PC-9 (cell line): ENCODE results near the gene KCTD2. TPM values are rescaled to one million over a fixed set of nuclear protein-coding genes. Genes with fewer than 3 reads are reported as not detected.

Source experiments
- BruUV-seq: library from RNA; stranded (reverse); fragments of 400-500 nt; replicated peaks from 2 replicates; lab custom pipeline; 2021; lab: Mats Ljungman, UMichigan
- CTCF ChIA-PET: fragments of 300-600 bp; sonication (Branson Sonifier 250); formaldehyde crosslinking; loops from one replicate; lab custom pipeline; 2022; ENCODE audit warnings: antibody characterized with exemption; lab: Charles Lee
- POLR2A ChIA-PET: fragments of 300-600 bp; sonication (Branson Sonifier 250); formaldehyde crosslinking; loops from one replicate; lab custom pipeline; 2022; ENCODE audit warnings: antibody characterized with exemption; ENCODE audit not compliant: unreplicated experiment; lab: Charles Lee
- DNase-seq, 2 experiments: peaks; one replicate each; pipeline versions ENCODE4 v3.0.0 to v3.0.0-alpha.2; 2015 to 2022; ENCODE audit warnings: mixed read lengths in 1 of 2
- H2AFZ ChIP-seq: fragments of 200-600 bp; sonication (generic); 2 replicates; pipeline ENCODE4 v1.8.1; 2017; ENCODE audit warnings: antibody characterized with exemption
- H3F3A ChIP-seq: fragments of 200-600 bp; sonication (generic); 2 replicates; pipeline ENCODE4 v1.8.1; 2017; ENCODE audit warnings: antibody characterized with exemption, mild to moderate bottlenecking, low read depth; ENCODE audit not compliant: insufficient read depth
- H3K27ac ChIP-seq: fragments of 200-600 bp; sonication (generic); 2 replicates; pipeline ENCODE4 v1.6.1; 2016; ENCODE audit warnings: mixed run types
- H3K27me3 ChIP-seq: fragments of 200-600 bp; sonication (generic); 2 replicates; pipeline ENCODE4 v1.6.1; 2016; ENCODE audit warnings: low read depth, mixed run types; ENCODE audit not compliant: insufficient read depth
- H3K36me3 ChIP-seq: fragments of 200-600 bp; sonication (generic); 2 replicates; pipeline ENCODE4 v1.6.1; 2016; ENCODE audit warnings: low read depth, mixed run types
- H3K4me1 ChIP-seq: fragments of 200-600 bp; sonication (generic); replicated peaks from 2 replicates; pipeline ENCODE4 v1.6.1; 2016; ENCODE audit warnings: mixed run types; ENCODE audit not compliant: insufficient read depth
- H3K4me2 ChIP-seq: fragments of 200-600 bp; sonication (generic); 2 replicates; pipeline ENCODE4 v1.6.1; 2017; ENCODE audit warnings: mixed run types
- H3K4me3 ChIP-seq: fragments of 200-600 bp; sonication (generic); 2 replicates; pipeline ENCODE4 v1.6.1; 2016; ENCODE audit warnings: mixed run types
- H3K79me2 ChIP-seq: fragments of 200-600 bp; sonication (generic); 2 replicates; pipeline ENCODE4 v1.6.1; 2017; ENCODE audit warnings: low read depth, mixed run types
- H3K9me2 ChIP-seq: fragments of 200-600 bp; sonication (generic); 2 replicates; pipeline ENCODE4 v1.8.1; 2017; ENCODE audit warnings: mild to moderate bottlenecking; ENCODE audit not compliant: insufficient read depth
- H3K9me3 ChIP-seq: fragments of 200-600 bp; sonication (generic); 2 replicates; pipeline ENCODE4 v1.8.1; 2016; ENCODE audit warnings: low read depth; ENCODE audit not compliant: insufficient read depth
- H4K20me1 ChIP-seq: fragments of 200-600 bp; sonication (generic); 2 replicates; pipeline ENCODE4 v1.8.1; 2017; ENCODE audit not compliant: insufficient read depth
- EZH2 ChIP-seq: fragments of 200-600 bp; sonication (generic); IDR thresholded peaks from 2 replicates; pipeline ENCODE4 v1.8.0; 2017; ENCODE audit warnings: antibody characterized with exemption, low read depth
- intact Hi-C: fragments of 100-400 bp; cut with micrococcal nuclease; formaldehyde crosslinking; loops from one replicate; pipeline ENCODE4 v1.10.0; 2022; ENCODE audit not compliant: unreplicated experiment
- total RNA-seq: library from RNA; stranded (reverse); gene quantifications from 2 replicates; pipeline ENCODE4 v1.2.3, GENCODE V29; 2021
- TF ChIP-seq, protein P1 (sequence below): fragments of 200-600 bp; sonication (generic); conservative IDR thresholded peaks from 2 replicates; pipeline ENCODE4 v1.6.1; 2017; ENCODE audit warnings: mixed run types, antibody characterized with exemption, mild to moderate bottlenecking, moderate library complexity

Gene KCTD2
- total RNA-seq, 1 experiment from 2014 or later, result 18.6 TPM

- CTCF ChIA-PET, result interaction anchor here (0.6 kb wide), 2 partner anchors 151 to 169 kb away, joined by 4 to 7 read pairs; no protein-coding TSS in a partner anchor
- H3F3A ChIP-seq, result peaks cover 63% of the 10 kb centered on the region
- DNase-seq, result no peak
- no peaks in the 10 kb centered on the region for H3K9me3 ChIP-seq
- no peaks in the 10 kb centered on the region for H3K27me3 ChIP-seq
- intact Hi-C loops, result loop anchor here (2.0 kb wide), 1 partner anchor 151 kb away; no protein-coding TSS in a partner anchor
- peaks cover 7% of the 10 kb centered on the region; the same call in 1 of the 2 replicates for H3K4me1 ChIP-seq
- H3K36me3 ChIP-seq, result peaks cover 4% of the 10 kb centered on the region; the same call in 1 of the 2 replicates
- peaks cover 35% of the 10 kb centered on the region for H3K79me2 ChIP-seq
- H2AFZ ChIP-seq, result no peak overlapping the region
- TF ChIP-seq, protein P1, sequence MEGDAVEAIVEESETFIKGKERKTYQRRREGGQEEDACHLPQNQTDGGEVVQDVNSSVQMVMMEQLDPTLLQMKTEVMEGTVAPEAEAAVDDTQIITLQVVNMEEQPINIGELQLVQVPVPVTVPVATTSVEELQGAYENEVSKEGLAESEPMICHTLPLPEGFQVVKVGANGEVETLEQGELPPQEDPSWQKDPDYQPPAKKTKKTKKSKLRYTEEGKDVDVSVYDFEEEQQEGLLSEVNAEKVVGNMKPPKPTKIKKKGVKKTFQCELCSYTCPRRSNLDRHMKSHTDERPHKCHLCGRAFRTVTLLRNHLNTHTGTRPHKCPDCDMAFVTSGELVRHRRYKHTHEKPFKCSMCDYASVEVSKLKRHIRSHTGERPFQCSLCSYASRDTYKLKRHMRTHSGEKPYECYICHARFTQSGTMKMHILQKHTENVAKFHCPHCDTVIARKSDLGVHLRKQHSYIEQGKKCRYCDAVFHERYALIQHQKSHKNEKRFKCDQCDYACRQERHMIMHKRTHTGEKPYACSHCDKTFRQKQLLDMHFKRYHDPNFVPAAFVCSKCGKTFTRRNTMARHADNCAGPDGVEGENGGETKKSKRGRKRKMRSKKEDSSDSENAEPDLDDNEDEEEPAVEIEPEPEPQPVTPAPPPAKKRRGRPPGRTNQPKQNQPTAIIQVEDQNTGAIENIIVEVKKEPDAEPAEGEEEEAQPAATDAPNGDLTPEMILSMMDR, result no peak
- no peaks in the 10 kb centered on the region for H4K20me1 ChIP-seq
- H3K27ac ChIP-seq, result 0 out of 2 replicates have a peak overlapping the region, but pooled peaks have one; percentile 0
- H3K4me2 ChIP-seq, result peak overlapping the region; percentile 39
- BruUV-seq, result no TSS peak
- H3K9me2 ChIP-seq, result no peaks in the 10 kb centered on the region
- no peak overlapping the region for H3K4me3 ChIP-seq
- POLR2A ChIA-PET, result no interaction called here
Observed at GRCh38 chr17:75111777-75112335, 64.8 kb downstream of the KCTD2 start.

DNA sequence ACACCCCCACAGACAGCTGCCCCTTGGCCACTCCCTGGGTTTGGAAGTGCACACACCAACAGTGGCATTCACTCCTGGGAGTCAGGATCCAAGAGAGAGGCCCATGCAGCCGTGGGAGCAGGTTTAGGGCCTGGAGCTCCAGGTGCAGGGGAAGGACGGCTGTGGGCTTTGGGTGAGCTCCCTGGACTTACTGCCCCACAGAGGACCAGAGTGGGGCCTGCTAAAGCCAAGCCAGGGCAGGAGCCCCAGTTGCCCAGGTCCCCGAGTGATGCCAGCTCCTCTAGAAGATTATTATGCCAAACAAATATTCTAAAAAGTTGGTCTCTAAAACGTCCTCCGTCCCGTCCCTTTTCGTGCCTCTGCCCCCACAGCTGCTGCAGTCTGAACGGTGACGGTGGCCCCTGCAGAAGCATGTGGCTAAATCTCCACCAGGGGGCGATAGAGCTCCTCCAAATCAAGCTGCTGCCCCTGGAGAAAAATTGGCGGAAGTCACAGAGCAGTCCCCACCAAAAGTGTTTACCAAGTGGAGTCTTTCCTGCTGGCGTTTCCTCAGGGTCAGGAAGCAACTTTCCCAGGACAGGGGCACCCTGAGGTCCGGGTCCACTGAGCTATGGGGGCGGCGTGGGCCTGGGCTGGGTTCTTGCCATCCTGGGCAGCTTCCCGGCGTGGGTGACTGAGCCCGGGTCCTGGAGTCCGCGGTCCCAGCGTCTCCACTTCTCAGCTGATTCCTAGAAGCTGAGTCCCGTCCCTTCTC is 67.0 kb downstream of the KCTD2 start:
- H3K4me3 ChIP-seq, result no peak overlapping the region
- H3F3A ChIP-seq, result peaks cover 47% of the 10 kb centered on the region
- CTCF ChIA-PET, result interaction anchor here (0.6 to 2.2 kb wide), 11 partner anchors 10 to 270 kb away, joined by 3 to 19 read pairs (median 6); no protein-coding TSS in a partner anchor
- H3K4me2 ChIP-seq, result peak overlapping the region; percentile 32
- peaks cover 35% of the 10 kb centered on the region for H3K79me2 ChIP-seq
- peak; percentile 72 to 82 for DNase-seq
- H3K36me3 ChIP-seq, result no peaks in the 10 kb centered on the region
- H3K4me1 ChIP-seq, result peaks cover 4% of the 10 kb centered on the region; the same call in 1 of the 2 replicates
- no peak overlapping the region for H3K27ac ChIP-seq
- TF ChIP-seq EZH2, result no peak
- TF ChIP-seq, protein P1, result peak; percentile 94
- H3K27me3 ChIP-seq, result no peaks in the 10 kb centered on the region
- no peak overlapping the region for H2AFZ ChIP-seq
- BruUV-seq, result no TSS peak
- POLR2A ChIA-PET, result interaction anchor here (0.5 to 1.1 kb wide), 4 partner anchors 9 to 88 kb away, joined by 3 to 8 read pairs (median 6); no protein-coding TSS in a partner anchor
- no peaks in the 10 kb centered on the region for H4K20me1 ChIP-seq
- no peaks in the 10 kb centered on the region for H3K9me3 ChIP-seq
- intact Hi-C loops, result loop anchor here (1.0 to 2.0 kb wide), 3 partner anchors 58 to 153 kb away; no protein-coding TSS in a partner anchor
- no peaks in the 10 kb centered on the region for H3K9me2 ChIP-seq

DNA sequence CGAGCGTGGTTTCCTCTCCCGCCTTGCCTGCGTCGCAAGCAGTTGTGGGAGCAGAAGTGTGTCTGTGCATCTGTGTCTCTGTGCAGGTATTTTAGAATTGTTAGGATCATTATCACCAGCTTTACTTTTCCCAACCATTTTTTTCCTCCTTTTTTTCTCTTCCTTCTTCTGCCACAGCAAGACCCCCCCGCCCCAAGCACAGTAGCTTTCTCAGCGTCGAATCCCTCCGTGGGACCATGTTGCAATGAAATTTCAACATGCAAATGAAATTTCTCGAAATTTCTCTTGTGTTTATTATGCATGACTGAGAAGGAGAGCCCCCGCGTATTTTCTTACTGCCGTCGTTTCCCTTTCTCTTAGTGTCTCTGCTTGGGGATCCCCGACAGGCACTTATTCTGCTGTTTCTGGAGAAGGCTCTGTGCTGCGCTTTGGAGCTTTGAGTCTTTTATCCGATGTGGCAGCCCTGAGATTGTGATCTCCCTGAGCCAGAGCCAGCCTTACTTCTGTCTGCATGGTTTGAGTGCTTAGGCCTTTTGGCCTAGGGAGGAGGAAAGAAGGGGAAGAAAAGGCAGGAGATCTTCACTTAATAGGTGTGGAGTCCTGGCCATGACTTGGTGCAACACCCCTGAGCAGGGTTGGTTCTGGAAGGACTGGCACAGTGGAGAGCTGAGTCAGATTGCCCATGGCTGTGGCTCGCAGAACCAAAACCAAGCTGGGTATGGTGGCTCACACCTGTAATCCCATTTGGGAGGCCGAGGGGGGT is 67.7 kb downstream of the KCTD2 start:
- H3K36me3 ChIP-seq, result no peaks in the 10 kb centered on the region
- no peak overlapping the region for H3K4me3 ChIP-seq
- TF ChIP-seq, protein P1, result no peak
- TF ChIP-seq EZH2, result no peak
- H4K20me1 ChIP-seq, result no peaks in the 10 kb centered on the region
- no peak for DNase-seq
- H3K4me2 ChIP-seq, result peak overlapping the region; percentile 30
- no TSS peak for BruUV-seq
- H3K27me3 ChIP-seq, result no peaks in the 10 kb centered on the region
- ChIA-PET CTCF (interaction anchor here (0.6 to 2.2 kb wide), 8 partner anchors 10 to 153 kb away, joined by 3 to 19 read pairs (median 6); no protein-coding TSS in a partner anchor), POLR2A (interaction anchor here (0.6 to 1.1 kb wide), 2 partner anchors 8 to 87 kb away, joined by 6 to 8 read pairs; no protein-coding TSS in a partner anchor)
- H3K79me2 ChIP-seq, result peaks cover 35% of the 10 kb centered on the region
- intact Hi-C loops, result loop anchor here (1.0 kb wide), 2 partner anchors 58 to 87 kb away; no protein-coding TSS in a partner anchor
- peaks cover 3% of the 10 kb centered on the region; the same call in 1 of the 2 replicates for H3K4me1 ChIP-seq
- H3K9me3 ChIP-seq, result no peaks in the 10 kb centered on the region
- no peak overlapping the region for H2AFZ ChIP-seq
- H3K9me2 ChIP-seq, result no peaks in the 10 kb centered on the region
- no peak overlapping the region for H3K27ac ChIP-seq
- peaks cover 40% of the 10 kb centered on the region for H3F3A ChIP-seq
